ENCODE measurements around the gene QSER1.
A peak's percentile ranks its signal among the peaks of the same experiment; 100 is the strongest.

DNA sequence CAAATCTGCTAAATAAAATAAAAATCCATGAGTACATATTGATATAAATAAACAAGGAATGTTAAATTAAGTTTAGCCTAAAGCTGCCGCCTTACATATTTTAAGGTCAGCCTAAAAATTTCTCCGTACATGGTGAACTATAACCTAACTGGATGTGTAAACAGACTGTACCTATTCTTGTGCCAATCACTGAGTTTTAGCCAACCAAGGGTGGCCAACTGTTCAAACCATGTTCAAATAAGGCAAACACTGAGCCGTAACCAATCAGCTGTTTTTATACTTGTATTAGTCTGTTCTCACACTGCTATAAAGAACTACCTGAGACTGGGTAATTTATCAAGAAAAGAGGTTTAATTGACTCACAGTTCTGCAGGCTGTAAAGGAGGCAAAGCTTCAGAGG is 8.6 kb upstream of the QSER1 start:
- TF ChIP-seq RAD21 (IDR thresholded peaks at IDR 0.05) (no peak), YY1 (IDR thresholded peaks at IDR 0.05) (peak; percentile 21)
- TF ChIP-seq, protein P1, sequence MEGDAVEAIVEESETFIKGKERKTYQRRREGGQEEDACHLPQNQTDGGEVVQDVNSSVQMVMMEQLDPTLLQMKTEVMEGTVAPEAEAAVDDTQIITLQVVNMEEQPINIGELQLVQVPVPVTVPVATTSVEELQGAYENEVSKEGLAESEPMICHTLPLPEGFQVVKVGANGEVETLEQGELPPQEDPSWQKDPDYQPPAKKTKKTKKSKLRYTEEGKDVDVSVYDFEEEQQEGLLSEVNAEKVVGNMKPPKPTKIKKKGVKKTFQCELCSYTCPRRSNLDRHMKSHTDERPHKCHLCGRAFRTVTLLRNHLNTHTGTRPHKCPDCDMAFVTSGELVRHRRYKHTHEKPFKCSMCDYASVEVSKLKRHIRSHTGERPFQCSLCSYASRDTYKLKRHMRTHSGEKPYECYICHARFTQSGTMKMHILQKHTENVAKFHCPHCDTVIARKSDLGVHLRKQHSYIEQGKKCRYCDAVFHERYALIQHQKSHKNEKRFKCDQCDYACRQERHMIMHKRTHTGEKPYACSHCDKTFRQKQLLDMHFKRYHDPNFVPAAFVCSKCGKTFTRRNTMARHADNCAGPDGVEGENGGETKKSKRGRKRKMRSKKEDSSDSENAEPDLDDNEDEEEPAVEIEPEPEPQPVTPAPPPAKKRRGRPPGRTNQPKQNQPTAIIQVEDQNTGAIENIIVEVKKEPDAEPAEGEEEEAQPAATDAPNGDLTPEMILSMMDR (IDR thresholded peaks at IDR 0.05; ENCODE audit: low read depth, low read length, missing input control), result no peak

Data from liver (tissue), 3 donors.